NCI-H1092 (cell line): Measurements from ENCODE around the gene CIBAR2.

Source experiments
- DNase-seq: peaks from one replicate; lab custom pipeline; 2025; lab: John Stamatoyannopoulos, UW

CIBAR2 gene

GRCh38 chr16:85112364-85112763, at the start of gene CIBAR2:
Gene CIBAR2 (minus strand): TSS chr16:85112472. CDS start chr16:85112352, 120 bp downstream.
- DNase-seq = no peak

- DNase-seq = no peak
Measured at GRCh38 chr16:85159179-85159980, 47.1 kb upstream of the CIBAR2 start.

GRCh38 chr16:85158743-85159178, 46.5 kb upstream of the CIBAR2 start:
- no peak for DNase-seq

GRCh38 chr16:85157813-85158742, 45.8 kb upstream of the CIBAR2 start:
- no peak for DNase-seq

- no peak for DNase-seq
Measured at GRCh38 chr16:85157372-85157771, 45.1 kb upstream of the CIBAR2 start.

- no peak for DNase-seq
Measured at GRCh38 chr16:85156869-85157268, 44.6 kb upstream of the CIBAR2 start.

GRCh38 chr16:85156440-85156839, 44.2 kb upstream of the CIBAR2 start:
- DNase-seq = no peak

- DNase-seq = no peak
Measured at GRCh38 chr16:85153656-85154091, 41.4 kb upstream of the CIBAR2 start.

GRCh38 chr16:85153046-85153445, 40.8 kb upstream of the CIBAR2 start:
- no peak for DNase-seq

GRCh38 chr16:85152414-85153030, 40.2 kb upstream of the CIBAR2 start:
- DNase-seq = no peak

- no peak for DNase-seq
Measured at GRCh38 chr16:85151603-85152413, 39.5 kb upstream of the CIBAR2 start.

- DNase-seq = no peak
Measured at GRCh38 chr16:85151079-85151602, 38.9 kb upstream of the CIBAR2 start.

GRCh38 chr16:85150331-85150940, 38.2 kb upstream of the CIBAR2 start:
- DNase-seq = no peak

- no peak for DNase-seq
Measured at GRCh38 chr16:85149776-85150175, 37.5 kb upstream of the CIBAR2 start.

GRCh38 chr16:85148931-85149330, 36.7 kb upstream of the CIBAR2 start:
- DNase-seq = no peak

- no peak for DNase-seq
Measured at GRCh38 chr16:85146922-85147651, 34.8 kb upstream of the CIBAR2 start.

- DNase-seq = no peak
Measured at GRCh38 chr16:85146532-85146797, 34.2 kb upstream of the CIBAR2 start.

- no peak for DNase-seq
Measured at GRCh38 chr16:85145734-85146531, 33.7 kb upstream of the CIBAR2 start.

GRCh38 chr16:85145188-85145587, 32.9 kb upstream of the CIBAR2 start:
- DNase-seq = no peak
